Measurements from ENCODE around the gene RALA.
"Not testable (repeated sequence)": the region's sequence is repeated elsewhere in the genome, so short reads cannot be mapped to it uniquely, and the experiment has no call there.

DNA sequence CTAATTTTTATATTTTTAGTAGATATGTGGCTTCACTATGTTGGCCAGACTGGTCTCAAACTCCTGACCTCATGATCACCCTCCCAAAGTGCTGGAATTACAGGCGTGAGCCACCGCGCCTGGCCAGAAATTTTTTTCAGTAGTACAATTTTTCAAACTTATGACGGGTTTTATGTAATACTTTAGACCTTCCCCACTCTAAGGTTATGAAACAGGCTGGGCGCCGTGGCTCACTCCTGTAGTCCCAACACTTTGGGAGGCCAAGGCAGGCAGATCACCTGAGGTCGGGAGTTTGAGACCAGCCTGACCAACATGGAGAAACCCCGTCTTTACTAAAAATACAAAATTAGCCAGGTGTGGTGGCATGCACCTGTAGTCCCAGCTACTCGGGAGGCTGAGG is 56.5 kb downstream of the RALA start:
- not testable (repeated sequence) for TF ChIP-seq CTCF, POLR2A (IDR thresholded peaks at IDR 0.05)
